H9 (cell line): ENCODE measurements around the gene AP2M1. TPM values are rescaled to one million over a fixed set of nuclear protein-coding genes. Genes with fewer than 3 reads are reported as not detected.

Source experiments
- DNase-seq: peaks from one replicate; pipeline ENCODE4 v3.0.0-alpha.2; 2017
- H2AFZ ChIP-seq: one replicate; pipeline ENCODE4 v1.6.1; 2013; ENCODE audit warnings: mild to moderate bottlenecking, low read length, control low read depth, moderate library complexity
- H2AK5ac ChIP-seq: 2 replicates; pipeline ENCODE4 v1.6.1; 2013; ENCODE audit warnings: low read length, control low read depth, mixed read lengths; ENCODE audit not compliant: insufficient read length
- H2BK120ac ChIP-seq: one replicate; pipeline ENCODE4 v1.6.1; 2013; ENCODE audit warnings: low read depth, mild to moderate bottlenecking, low read length, control low read depth, inconsistent platforms; ENCODE audit not compliant: poor library complexity, severe bottlenecking
- H2BK12ac ChIP-seq: 2 replicates; pipeline ENCODE4 v1.6.1; 2013; ENCODE audit warnings: low read length, control low read depth, mixed read lengths, low read depth; ENCODE audit not compliant: insufficient read length
- H2BK15ac ChIP-seq: 2 replicates; pipeline ENCODE4 v1.6.1; 2013; ENCODE audit warnings: low read depth, low read length, control low read depth
- H2BK20ac ChIP-seq: one replicate; pipeline ENCODE4 v1.6.1; 2013; ENCODE audit warnings: low read depth, mild to moderate bottlenecking, low read length, control low read depth, inconsistent platforms; ENCODE audit not compliant: poor library complexity, severe bottlenecking
- H2BK5ac ChIP-seq: 2 replicates; pipeline ENCODE4 v1.6.1; 2013; ENCODE audit warnings: low read length, control low read depth, mixed read lengths; ENCODE audit not compliant: insufficient read length
- H3K14ac ChIP-seq: 2 replicates; pipeline ENCODE4 v1.6.1; 2013; ENCODE audit warnings: low read length, control low read depth; ENCODE audit not compliant: insufficient read depth
- H3K18ac ChIP-seq: 2 replicates; pipeline ENCODE4 v1.6.1; 2013; ENCODE audit warnings: low read depth, mild to moderate bottlenecking, mixed read lengths, low read length, control low read depth; ENCODE audit not compliant: insufficient read length
- H3K23ac ChIP-seq: 2 replicates; pipeline ENCODE4 v1.6.1; 2013; ENCODE audit warnings: low read length, control low read depth, mixed read lengths, low read depth; ENCODE audit not compliant: insufficient read length
- H3K23me2 ChIP-seq: 2 replicates; pipeline ENCODE4 v1.6.1; 2013; ENCODE audit warnings: low read depth, mild to moderate bottlenecking, mixed read lengths, low read length, control low read depth; ENCODE audit not compliant: insufficient read length, poor library complexity, severe bottlenecking
- H3K27ac ChIP-seq: 2 replicates; pipeline ENCODE4 v1.5.1; 2013; ENCODE audit warnings: low read length, control low read depth, mixed read lengths, low read depth; ENCODE audit not compliant: insufficient read length
- H3K27me3 ChIP-seq: 2 replicates; pipeline ENCODE4 v1.6.1; 2013; ENCODE audit warnings: low read length, control low read depth, inconsistent platforms; ENCODE audit not compliant: insufficient read depth
- H3K4ac ChIP-seq: 2 replicates; pipeline ENCODE4 v1.6.1; 2013; ENCODE audit warnings: low read depth, mild to moderate bottlenecking, control low read depth, inconsistent platforms, low read length, moderate library complexity
- H3K4me1 ChIP-seq: 2 replicates; pipeline ENCODE4 v1.6.1; 2013; ENCODE audit warnings: low read length, control low read depth, inconsistent platforms; ENCODE audit not compliant: insufficient read depth
- H3K4me2 ChIP-seq: 2 replicates; pipeline ENCODE4 v1.6.1; 2013; ENCODE audit warnings: low read length, control low read depth, mixed read lengths; ENCODE audit not compliant: insufficient read length, insufficient read depth
- H3K56ac ChIP-seq: 2 replicates; pipeline ENCODE4 v1.6.1; 2013; ENCODE audit warnings: low read depth, mild to moderate bottlenecking, mixed read lengths, low read length, control low read depth; ENCODE audit not compliant: insufficient read length
- H3K79me1 ChIP-seq: 2 replicates; pipeline ENCODE4 v1.6.1; 2013; ENCODE audit warnings: low read depth, mild to moderate bottlenecking, moderate library complexity, low read length, control low read depth, inconsistent platforms; ENCODE audit not compliant: insufficient read depth, poor library complexity, severe bottlenecking
- H3K79me2 ChIP-seq: 2 replicates; pipeline ENCODE4 v1.6.1; 2013; ENCODE audit warnings: low read length, control low read depth, inconsistent platforms; ENCODE audit not compliant: insufficient read depth
- H3K9ac ChIP-seq: 2 replicates; pipeline ENCODE4 v1.6.1; 2013; ENCODE audit warnings: low read length, control low read depth, mixed read lengths; ENCODE audit not compliant: insufficient read length; ENCODE audit errors: extremely low read depth
- H3K9me3 ChIP-seq: one replicate; pipeline ENCODE4 v1.6.1; 2013; ENCODE audit warnings: low read depth, low read length, inconsistent platforms; ENCODE audit not compliant: control insufficient read depth
- H3T11ph ChIP-seq: one replicate; pipeline ENCODE4 v1.6.1; 2013; ENCODE audit warnings: mild to moderate bottlenecking, low read length, control low read depth, inconsistent platforms
- H4K20me1 ChIP-seq: one replicate; pipeline ENCODE4 v1.6.1; 2013; ENCODE audit not compliant: control insufficient read depth, insufficient read length, insufficient read depth
- H4K5ac ChIP-seq: 2 replicates; pipeline ENCODE4 v1.6.1; 2013; ENCODE audit warnings: low read depth, mild to moderate bottlenecking, mixed read lengths, low read length, control low read depth; ENCODE audit not compliant: insufficient read length
- H4K8ac ChIP-seq: replicated peaks from 2 replicates; pipeline ENCODE4 v1.6.1; 2013; ENCODE audit warnings: low read length, control low read depth, mixed read lengths, low read depth; ENCODE audit not compliant: insufficient read length
- H4K91ac ChIP-seq: 2 replicates; pipeline ENCODE4 v1.6.1; 2013; ENCODE audit warnings: low read depth, mild to moderate bottlenecking, moderate library complexity, mixed read lengths, low read length, control low read depth; ENCODE audit not compliant: insufficient read length
- H3K27ac Mint-ChIP-seq, 3 experiments: 2 replicates in 2 of 3; 3 replicates in 1 of 3; pipeline ENCODE4 v1.8.0; 2020 to 2021; ENCODE audit warnings: mixed read lengths in 3 of 3, mild to moderate bottlenecking in 1 of 3, moderate library complexity in 1 of 3
- H3K27me3 Mint-ChIP-seq: 2 replicates; pipeline ENCODE4 v1.8.0; 2021; ENCODE audit warnings: low read depth, mild to moderate bottlenecking, moderate library complexity, mixed read lengths
- H3K36me3 Mint-ChIP-seq, 3 experiments: 2 replicates in 2 of 3; 3 replicates in 1 of 3; pipeline ENCODE4 v1.8.0; 2020 to 2021; ENCODE audit warnings: low read depth in 3 of 3, mixed read lengths in 3 of 3; ENCODE audit not compliant: insufficient read depth in 1 of 3
- H3K4me1 Mint-ChIP-seq, 2 experiments: 2 replicates each; pipeline ENCODE4 v1.8.0; 2020; ENCODE audit warnings: mixed read lengths in 2 of 2
- H3K4me3 Mint-ChIP-seq, 2 experiments: 2 replicates in 1 of 2; 3 replicates in 1 of 2; pipeline ENCODE4 v1.8.0; 2020 to 2021; ENCODE audit warnings: mild to moderate bottlenecking in 2 of 2, mixed read lengths in 2 of 2, moderate library complexity in 1 of 2
- H3K9me3 Mint-ChIP-seq, 2 experiments: 2 replicates in 1 of 2; 3 replicates in 1 of 2; pipeline ENCODE4 v1.8.0; 2020; ENCODE audit warnings: mild to moderate bottlenecking in 2 of 2, mixed read lengths in 2 of 2, moderate library complexity in 1 of 2
- CTCF ChIP-seq: fragments of 200-600 bp; sonication (generic); conservative IDR thresholded peaks from 3 replicates; pipeline ENCODE4 v1.8.0; 2021; ENCODE audit warnings: antibody characterized with exemption, mild to moderate bottlenecking
- WGBS: extraction: QIAGEN DNeasy Blood & Tissue Kit; methylation state at CpG from one replicate; pipeline ENCODE4 v1.1.7; 2013; ENCODE audit warnings: missing lambda C conversion rate, low lambda C conversion rate, mixed read lengths; ENCODE audit not compliant: insufficient read length; ENCODE audit errors: extremely low coverage; 5-methylcytosine and 5-hydroxymethylcytosine counted together
- total RNA-seq: library from RNA; stranded (reverse); gene quantifications from 2 replicates; pipeline ENCODE4 v1.2.1, GENCODE V29; 2021

Gene AP2M1
- total RNA-seq, 1 experiment from 2014 or later, result 443 TPM

GRCh38 chr3:184142199-184142598 lies 32.5 kb upstream of the AP2M1 start:
- no peak overlapping the region for H2AFZ ChIP-seq
- no peak overlapping the region for H4K5ac ChIP-seq
- no peak overlapping the region for H4K8ac ChIP-seq
- H3K23me2 ChIP-seq, result no peaks in the 10 kb centered on the region
- no peak overlapping the region for H3K27ac Mint-ChIP-seq
- TF ChIP-seq CTCF, result no peak
- no peak overlapping the region for H2AK5ac ChIP-seq
- H3K4ac ChIP-seq, result no peak overlapping the region
- H2BK20ac ChIP-seq, result no peak overlapping the region
- no peak overlapping the region for H3K14ac ChIP-seq
- H3K36me3 Mint-ChIP-seq, result peaks cover 24 to 76% (median 43%) of the 10 kb centered on the region in 3 experiments; a peak in 6 of 7 replicates
- H2BK5ac ChIP-seq, result no peak overlapping the region
- no peaks in the 10 kb centered on the region for H3K9me3 ChIP-seq
- no peaks in the 10 kb centered on the region for H4K20me1 ChIP-seq
- H3T11ph ChIP-seq, result no peak overlapping the region
- H3K4me2 ChIP-seq, result no peak overlapping the region
- H3K56ac ChIP-seq, result no peak overlapping the region
- no peak overlapping the region for H4K91ac ChIP-seq
- no peak overlapping the region for H3K18ac ChIP-seq
- no peaks in the 10 kb centered on the region for H3K4me1 ChIP-seq
- H3K79me2 ChIP-seq, result no peaks in the 10 kb centered on the region; the same call in 1 of the 2 replicates
- H3K27me3 Mint-ChIP-seq, result no peaks in the 10 kb centered on the region
- H3K27ac ChIP-seq, result no peak overlapping the region
- H3K79me1 ChIP-seq, result peaks cover 10% of the 10 kb centered on the region
- no peaks in the 10 kb centered on the region for H3K9me3 Mint-ChIP-seq
- H3K9ac ChIP-seq, result no peak overlapping the region
- no peaks in the 10 kb centered on the region for H3K27me3 ChIP-seq
- no peaks in the 10 kb centered on the region for H3K4me1 Mint-ChIP-seq
- H3K23ac ChIP-seq, result no peak overlapping the region
- no peak overlapping the region for H2BK120ac ChIP-seq
- WGBS, result no CpG with 5 or more reads among the region's 7 CpGs
- no peak overlapping the region for H3K4me3 Mint-ChIP-seq
- H2BK15ac ChIP-seq, result no peak overlapping the region
- no peak overlapping the region for H2BK12ac ChIP-seq
- DNase-seq, result no peak
